Neural progenitor cell (in vitro differentiated cells): Measurements from ENCODE around the gene RXRA. TPM values are rescaled to one million over a fixed set of nuclear protein-coding genes. Genes with fewer than 3 reads are reported as not detected.

ENCODE experiments used
- DNase-seq: peaks from one replicate; pipeline ENCODE4 v3.0.0-alpha.2; 2016; ENCODE audit warnings: low spot score
- H2AFZ ChIP-seq: fragments of 200-600 bp; sonication (generic); replicated peaks from 2 replicates; pipeline ENCODE4 v1.6.1; 2016; ENCODE audit warnings: antibody characterized with exemption
- H3F3A ChIP-seq: fragments of 200-600 bp; sonication (generic); 2 replicates; pipeline ENCODE4 v1.6.1; 2016; ENCODE audit warnings: antibody characterized with exemption, low read depth
- H3K27ac ChIP-seq: fragments of 200-600 bp; sonication (generic); 2 replicates; pipeline ENCODE4 v1.5.1; 2016; ENCODE audit warnings: mild to moderate bottlenecking
- H3K27me3 ChIP-seq: fragments of 200-600 bp; sonication (generic); 2 replicates; pipeline ENCODE4 v1.6.1; 2016; ENCODE audit warnings: mild to moderate bottlenecking, moderate library complexity
- H3K36me3 ChIP-seq: fragments of 200-600 bp; sonication (generic); 2 replicates; pipeline ENCODE4 v1.5.1; 2016
- H3K4me1 ChIP-seq: fragments of 200-600 bp; sonication (generic); 2 replicates; pipeline ENCODE4 v1.6.1; 2016; ENCODE audit warnings: mixed run types
- H3K4me2 ChIP-seq: fragments of 200-600 bp; sonication (generic); 2 replicates; pipeline ENCODE4 v1.6.1; 2016
- H3K4me3 ChIP-seq: fragments of 200-600 bp; sonication (generic); 2 replicates; pipeline ENCODE4 v1.5.1; 2016
- H3K79me2 ChIP-seq: fragments of 200-600 bp; sonication (generic); 2 replicates; pipeline ENCODE4 v1.6.1; 2016; ENCODE audit warnings: low read depth
- H3K9ac ChIP-seq: fragments of 200-600 bp; sonication (generic); 2 replicates; pipeline ENCODE4 v1.6.1; 2016
- H3K9me3 ChIP-seq: fragments of 200-600 bp; sonication (generic); 2 replicates; pipeline ENCODE4 v1.5.1; 2016; ENCODE audit warnings: low read depth
- H4K20me1 ChIP-seq: fragments of 200-600 bp; sonication (generic); 2 replicates; pipeline ENCODE4 v1.6.1; 2016; ENCODE audit warnings: low read depth
- H3K27ac Mint-ChIP-seq: 3 replicates; pipeline ENCODE4 v1.8.0; 2021; ENCODE audit warnings: mixed read lengths
- H3K27me3 Mint-ChIP-seq: 2 replicates; pipeline ENCODE4 v1.8.0; 2022; ENCODE audit warnings: low read depth, mild to moderate bottlenecking, inconsistent platforms, moderate library complexity, mixed read lengths; ENCODE audit not compliant: insufficient read depth
- H3K36me3 Mint-ChIP-seq: 3 replicates; pipeline ENCODE4 v1.8.0; 2021; ENCODE audit warnings: mixed read lengths
- H3K4me1 Mint-ChIP-seq: 3 replicates; pipeline ENCODE4 v1.8.0; 2021; ENCODE audit warnings: mixed read lengths
- H3K4me3 Mint-ChIP-seq: 3 replicates; pipeline ENCODE4 v1.8.0; 2021; ENCODE audit warnings: mild to moderate bottlenecking, moderate library complexity, mixed read lengths
- H3K9me3 Mint-ChIP-seq: 3 replicates; pipeline ENCODE4 v1.8.0; 2020; ENCODE audit warnings: mixed read lengths
- EZH2 ChIP-seq: fragments of 200-600 bp; sonication (generic); IDR thresholded peaks from 2 replicates; pipeline ENCODE4 v1.6.1; 2017; ENCODE audit warnings: antibody characterized with exemption, mild to moderate bottlenecking, moderate library complexity
- EZH2phosphoT487 ChIP-seq: fragments of 200-600 bp; sonication (generic); IDR thresholded peaks from 2 replicates; pipeline ENCODE4 v1.6.1; 2017; ENCODE audit warnings: antibody characterized with exemption
- total RNA-seq: library from RNA; depleted of rRNA; stranded (reverse); fragments of >200 nt; gene quantifications from 2 replicates; pipeline ENCODE4 v1.2.3, GENCODE V29; 2015; ENCODE audit warnings: low replicate concordance
- TF ChIP-seq, protein P1 (sequence below): fragments of 200-600 bp; sonication (generic); IDR thresholded peaks from 2 replicates; pipeline ENCODE4 v1.5.1; 2017; ENCODE audit warnings: antibody characterized with exemption, mild to moderate bottlenecking

The RXRA gene
- total RNA-seq, 1 donor from 2014 or later, result 11.6 TPM

- TF ChIP-seq, protein P1, sequence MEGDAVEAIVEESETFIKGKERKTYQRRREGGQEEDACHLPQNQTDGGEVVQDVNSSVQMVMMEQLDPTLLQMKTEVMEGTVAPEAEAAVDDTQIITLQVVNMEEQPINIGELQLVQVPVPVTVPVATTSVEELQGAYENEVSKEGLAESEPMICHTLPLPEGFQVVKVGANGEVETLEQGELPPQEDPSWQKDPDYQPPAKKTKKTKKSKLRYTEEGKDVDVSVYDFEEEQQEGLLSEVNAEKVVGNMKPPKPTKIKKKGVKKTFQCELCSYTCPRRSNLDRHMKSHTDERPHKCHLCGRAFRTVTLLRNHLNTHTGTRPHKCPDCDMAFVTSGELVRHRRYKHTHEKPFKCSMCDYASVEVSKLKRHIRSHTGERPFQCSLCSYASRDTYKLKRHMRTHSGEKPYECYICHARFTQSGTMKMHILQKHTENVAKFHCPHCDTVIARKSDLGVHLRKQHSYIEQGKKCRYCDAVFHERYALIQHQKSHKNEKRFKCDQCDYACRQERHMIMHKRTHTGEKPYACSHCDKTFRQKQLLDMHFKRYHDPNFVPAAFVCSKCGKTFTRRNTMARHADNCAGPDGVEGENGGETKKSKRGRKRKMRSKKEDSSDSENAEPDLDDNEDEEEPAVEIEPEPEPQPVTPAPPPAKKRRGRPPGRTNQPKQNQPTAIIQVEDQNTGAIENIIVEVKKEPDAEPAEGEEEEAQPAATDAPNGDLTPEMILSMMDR, result no peak
- TF ChIP-seq EZH2, result no peak
- TF ChIP-seq EZH2phosphoT487, result no peak
- Histone ChIP-seq H3K9me3 (no peaks in the 10 kb centered on the region), H3K4me2 (no peak overlapping the region), H3K79me2 (no peaks in the 10 kb centered on the region), H3K9ac (no peak overlapping the region), H3K4me1 (peaks cover 5% of the 10 kb centered on the region), H3K36me3 (no peaks in the 10 kb centered on the region), H3K4me3 (no peak overlapping the region), H3F3A (no peaks in the 10 kb centered on the region), H3K27ac (no peak overlapping the region), H4K20me1 (no peaks in the 10 kb centered on the region), H2AFZ (no peak overlapping the region), H3K27me3 (no peaks in the 10 kb centered on the region)
- no peak overlapping the region for H3K4me3 Mint-ChIP-seq
- H3K9me3 Mint-ChIP-seq, result no peaks in the 10 kb centered on the region
- H3K27me3 Mint-ChIP-seq, result peaks cover 3% of the 10 kb centered on the region
- H3K27ac Mint-ChIP-seq, result no peak overlapping the region
- no peaks in the 10 kb centered on the region for H3K36me3 Mint-ChIP-seq
- DNase-seq, result no peak
- peaks cover 3% of the 10 kb centered on the region for H3K4me1 Mint-ChIP-seq
These were observed 24.7 kb upstream of the RXRA start for GRCh38 chr9:134301387-134302129.

GRCh38 chr9:134302130-134302817 lies 24.0 kb upstream of the RXRA start:
- Mint-ChIP-seq H3K36me3 (no peaks in the 10 kb centered on the region), H3K9me3 (no peaks in the 10 kb centered on the region), H3K27ac (no peak overlapping the region), H3K4me1 (peaks cover 2% of the 10 kb centered on the region), H3K27me3 (peaks cover 3% of the 10 kb centered on the region), H3K4me3 (no peak overlapping the region)
- H3K36me3 ChIP-seq, result no peaks in the 10 kb centered on the region
- no peak overlapping the region for H3K4me2 ChIP-seq
- no peaks in the 10 kb centered on the region for H3F3A ChIP-seq
- no peaks in the 10 kb centered on the region for H3K4me1 ChIP-seq
- H3K4me3 ChIP-seq, result no peak overlapping the region
- H3K79me2 ChIP-seq, result no peaks in the 10 kb centered on the region
- TF ChIP-seq, protein P1, result no peak
- TF ChIP-seq EZH2, result no peak
- TF ChIP-seq EZH2phosphoT487, result no peak
- H3K27ac ChIP-seq, result no peak overlapping the region
- no peaks in the 10 kb centered on the region for H3K9me3 ChIP-seq
- no peaks in the 10 kb centered on the region for H4K20me1 ChIP-seq
- DNase-seq, result no peak
- no peak overlapping the region for H3K9ac ChIP-seq
- H3K27me3 ChIP-seq, result no peaks in the 10 kb centered on the region
- H2AFZ ChIP-seq, result no peak overlapping the region

DNA sequence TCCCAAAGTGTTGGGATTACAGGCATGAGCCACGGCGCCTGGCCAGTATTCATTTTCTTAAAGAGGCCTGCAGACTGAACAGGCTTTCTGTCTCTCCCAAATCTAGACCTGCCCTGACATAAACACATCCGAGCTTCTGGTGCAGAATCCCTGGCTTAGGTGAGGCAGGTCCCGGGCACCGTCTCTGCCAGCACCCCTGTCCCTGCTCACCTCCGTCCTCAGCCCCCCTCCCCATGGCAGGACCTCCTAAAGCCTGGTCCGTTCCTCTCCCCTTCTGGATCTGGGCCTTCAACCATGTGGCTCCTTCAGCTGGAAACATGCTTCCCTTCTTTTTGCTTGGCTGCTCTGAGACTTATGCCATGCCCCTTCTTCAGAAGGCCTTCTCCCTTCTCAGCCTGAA lies 22.7 kb upstream of the RXRA start:
- no peaks in the 10 kb centered on the region for H3K9me3 ChIP-seq
- H3K27me3 ChIP-seq, result no peaks in the 10 kb centered on the region
- H3F3A ChIP-seq, result no peaks in the 10 kb centered on the region
- DNase-seq, result no peak
- TF ChIP-seq EZH2 (no peak), EZH2phosphoT487 (no peak)
- TF ChIP-seq, protein P1, result no peak
- no peaks in the 10 kb centered on the region for H4K20me1 ChIP-seq
- no peaks in the 10 kb centered on the region for H3K36me3 ChIP-seq
- H3K4me2 ChIP-seq, result no peak overlapping the region
- no peak overlapping the region for H2AFZ ChIP-seq
- no peak overlapping the region for H3K4me3 ChIP-seq
- Mint-ChIP-seq H3K9me3 (no peaks in the 10 kb centered on the region), H3K4me3 (no peak overlapping the region), H3K27ac (no peak overlapping the region), H3K4me1 (no peaks in the 10 kb centered on the region), H3K36me3 (no peaks in the 10 kb centered on the region), H3K27me3 (peaks cover 3% of the 10 kb centered on the region)
- H3K79me2 ChIP-seq, result no peaks in the 10 kb centered on the region
- H3K9ac ChIP-seq, result no peak overlapping the region
- no peak overlapping the region for H3K27ac ChIP-seq
- no peaks in the 10 kb centered on the region for H3K4me1 ChIP-seq
